ENCODE data around the gene ZIM2.

The ZIM2 gene

GRCh38 chr19:56838909-56839651 is 1.4 kb downstream of the ZIM2 start:
- no peak for DNase-seq

- DNase-seq: no peak
These were observed 2.3 kb downstream of the ZIM2 start for GRCh38 chr19:56838024-56838908.

DNA sequence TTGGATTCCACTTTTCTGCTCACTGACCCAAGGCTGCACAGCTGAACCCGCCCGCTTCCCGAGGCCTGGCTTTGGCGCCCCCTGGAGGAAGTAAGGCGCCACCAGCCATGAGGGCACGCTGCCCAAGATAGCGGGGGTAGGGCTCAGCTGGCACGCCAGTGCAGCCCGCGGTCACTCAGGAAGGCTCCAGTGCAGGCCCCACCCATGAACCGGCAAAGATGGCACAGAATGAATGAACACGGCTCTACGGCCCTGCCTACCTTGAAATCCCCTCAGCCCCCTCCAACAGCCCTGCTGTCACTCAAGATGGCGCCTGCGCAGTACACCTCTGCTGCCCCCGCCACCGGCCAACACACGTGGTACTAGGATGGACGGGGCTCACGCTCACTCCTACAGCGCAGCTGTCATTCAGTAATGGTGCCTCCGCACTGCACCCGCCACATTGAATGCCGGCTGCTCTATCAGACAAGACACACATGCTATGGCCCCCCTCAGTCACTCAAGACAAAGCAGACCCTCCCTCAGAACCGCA is 3.0 kb downstream of the ZIM2 start:
- no peak for DNase-seq

GRCh38 chr19:56837004-56837403 is 3.5 kb downstream of the ZIM2 start:
- DNase-seq: no peak

GRCh38 chr19:56836059-56836458 is 4.5 kb downstream of the ZIM2 start:
- DNase-seq: no peak

- no peak for DNase-seq
These were observed 5.1 kb downstream of the ZIM2 start for GRCh38 chr19:56835401-56835800.

- DNase-seq: no peak
These were observed 5.8 kb downstream of the ZIM2 start for GRCh38 chr19:56834564-56835375.

DNA sequence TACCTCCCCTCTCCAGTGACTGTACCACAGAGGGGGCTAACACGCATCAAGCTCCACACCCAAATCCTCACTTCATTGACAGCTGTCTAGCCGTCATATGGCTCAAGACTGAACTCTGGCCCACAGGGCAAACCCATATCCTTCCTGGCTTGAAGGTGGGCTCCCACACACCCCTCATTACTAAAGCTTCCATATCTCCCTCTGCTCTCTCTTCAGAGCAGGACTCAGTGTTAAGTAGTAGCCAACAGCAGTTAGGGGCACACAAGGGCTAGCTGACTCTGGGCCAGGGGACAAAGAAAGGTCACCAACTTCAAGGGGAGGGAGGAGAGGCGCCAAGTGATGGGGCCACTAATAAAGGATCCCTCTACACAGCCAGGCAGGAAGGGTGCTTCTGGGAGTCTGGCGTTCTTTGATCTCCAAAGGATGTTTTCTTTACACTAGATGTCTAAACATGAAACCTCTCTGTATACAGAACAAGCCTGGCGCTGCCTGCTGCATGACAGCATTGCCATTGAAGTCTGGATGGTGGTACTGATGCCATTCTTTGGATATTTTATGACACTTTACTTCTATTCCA is 8.1 kb downstream of the ZIM2 start:
- no peak for DNase-seq

GRCh38 chr19:56831255-56831654 is 9.3 kb downstream of the ZIM2 start:
- no peak for DNase-seq

DNA sequence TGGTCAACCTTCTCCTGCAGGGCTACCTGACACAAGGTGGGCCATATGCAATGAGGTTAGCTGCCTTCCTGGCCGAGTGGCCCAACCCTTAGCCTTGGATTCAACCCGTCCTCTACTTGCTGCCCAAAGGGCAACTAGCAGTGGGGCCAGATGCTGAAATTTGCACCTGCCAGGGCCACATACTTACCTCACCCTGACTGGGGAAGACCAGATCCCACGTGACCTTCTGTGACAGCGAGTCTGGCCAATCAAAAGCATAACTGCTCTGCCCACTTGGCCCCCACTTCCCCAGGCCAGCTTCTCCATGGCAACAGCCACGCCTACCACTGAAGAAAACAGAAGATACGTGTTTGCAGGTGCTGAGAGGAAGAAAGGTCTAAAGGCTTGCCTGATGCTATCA is 10.9 kb downstream of the ZIM2 start:
- DNase-seq: no peak

DNA sequence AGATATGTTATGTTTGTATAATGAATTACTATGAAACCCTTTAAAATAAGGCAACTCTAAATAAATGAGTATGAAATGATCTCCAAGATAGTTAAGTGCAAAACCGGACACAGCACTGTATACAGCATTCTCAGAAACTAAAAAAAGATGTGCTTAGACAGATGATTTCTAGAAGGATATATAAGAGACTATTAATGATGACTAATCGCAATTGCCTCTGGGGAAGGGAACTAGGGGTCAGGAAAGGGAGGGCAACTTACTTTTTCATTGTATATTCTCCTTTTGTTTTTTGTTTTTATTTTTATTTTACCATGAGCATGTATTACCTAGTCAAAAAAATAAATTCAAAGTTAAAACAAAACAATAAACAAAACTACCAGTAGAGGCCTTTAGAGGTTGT is 12.8 kb downstream of the ZIM2 start:
- no peak for DNase-seq

GRCh38 chr19:56823956-56824355 is 16.6 kb downstream of the ZIM2 start:
- no peak for DNase-seq

GRCh38 chr19:56823417-56823816 is 17.1 kb downstream of the ZIM2 start:
- no peak for DNase-seq

DNA sequence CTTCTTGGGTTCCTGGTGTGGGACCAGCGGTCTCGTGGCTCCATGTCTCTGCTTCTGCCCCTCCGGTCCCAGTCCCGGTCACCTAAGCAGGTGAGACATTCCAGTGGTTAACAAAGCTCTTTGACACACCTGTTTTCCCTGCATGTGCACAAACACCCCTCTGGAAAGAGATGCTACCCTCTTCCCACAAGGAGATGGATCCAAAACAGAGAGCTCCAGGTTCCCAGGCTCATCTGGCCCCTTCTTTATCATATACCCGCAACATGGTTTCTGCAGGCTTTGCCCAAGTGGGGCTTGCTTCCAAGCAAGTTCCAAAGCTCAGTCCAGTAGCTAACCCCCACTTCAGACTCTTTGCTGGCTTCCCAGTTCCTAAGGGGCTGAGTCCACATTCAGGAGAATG is 17.8 kb downstream of the ZIM2 start:
- DNase-seq: no peak

DNA sequence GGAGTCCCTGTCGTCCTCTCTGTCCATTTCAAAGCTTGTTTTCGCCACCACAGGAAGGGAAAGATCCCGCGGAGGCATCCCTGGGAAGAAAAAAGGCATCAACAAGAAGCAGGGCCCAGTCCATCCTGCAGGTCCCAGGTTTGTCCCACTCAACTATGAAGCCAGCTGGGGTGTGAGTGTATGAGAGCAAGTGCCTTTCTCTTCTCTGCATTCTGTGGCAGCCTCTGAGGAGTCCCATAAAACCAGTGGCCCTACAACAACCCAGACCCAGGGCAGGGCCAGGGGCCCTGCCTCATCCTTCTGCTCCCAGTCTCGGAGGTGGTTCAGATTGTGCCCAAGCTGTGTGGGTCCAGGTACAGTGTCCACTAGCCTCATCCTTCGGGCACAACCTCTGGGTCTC is 18.9 kb downstream of the ZIM2 start:
- no peak for DNase-seq

GRCh38 chr19:56821209-56821608 is 19.3 kb downstream of the ZIM2 start:
- DNase-seq: no peak

DNA sequence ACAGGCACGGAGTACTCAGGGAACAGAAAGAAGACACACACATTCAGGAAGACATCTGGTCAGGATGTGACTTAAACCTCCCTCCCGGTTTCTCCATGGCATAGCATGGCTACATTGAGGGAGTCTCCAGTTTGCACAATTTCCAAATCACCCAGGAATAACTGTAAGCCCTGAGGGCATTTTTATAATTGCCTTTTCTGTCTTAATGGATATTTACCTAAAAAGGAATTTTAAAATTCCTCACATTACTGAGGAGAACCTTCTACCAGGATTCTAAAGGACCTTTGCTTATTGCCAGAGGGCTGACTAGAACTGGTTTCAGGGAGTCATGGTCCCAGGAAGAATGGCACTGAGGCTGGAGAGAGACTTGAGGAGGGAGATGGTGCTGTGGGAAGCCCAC is 21.4 kb downstream of the ZIM2 start:
- no peak for DNase-seq

DNA sequence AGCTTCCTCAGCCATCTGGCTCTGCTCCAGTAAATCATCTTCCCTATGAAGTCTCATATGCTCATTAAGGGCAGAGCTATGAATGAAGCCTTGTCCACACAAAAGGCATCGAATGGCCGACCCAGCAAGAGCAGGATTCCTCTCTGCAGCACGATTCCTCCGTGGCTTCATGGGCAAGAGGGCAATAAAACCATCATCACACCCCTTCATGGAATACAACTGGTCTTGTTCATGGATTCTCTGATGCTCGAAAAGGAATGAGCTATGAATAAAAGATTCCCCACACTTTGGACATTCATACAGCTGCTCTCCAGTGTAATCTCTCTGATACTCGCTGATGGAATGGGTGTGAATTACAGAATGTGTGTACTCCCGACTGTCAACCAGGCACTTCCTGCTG is 25.9 kb downstream of the ZIM2 start:
- DNase-seq: no peak

DNA sequence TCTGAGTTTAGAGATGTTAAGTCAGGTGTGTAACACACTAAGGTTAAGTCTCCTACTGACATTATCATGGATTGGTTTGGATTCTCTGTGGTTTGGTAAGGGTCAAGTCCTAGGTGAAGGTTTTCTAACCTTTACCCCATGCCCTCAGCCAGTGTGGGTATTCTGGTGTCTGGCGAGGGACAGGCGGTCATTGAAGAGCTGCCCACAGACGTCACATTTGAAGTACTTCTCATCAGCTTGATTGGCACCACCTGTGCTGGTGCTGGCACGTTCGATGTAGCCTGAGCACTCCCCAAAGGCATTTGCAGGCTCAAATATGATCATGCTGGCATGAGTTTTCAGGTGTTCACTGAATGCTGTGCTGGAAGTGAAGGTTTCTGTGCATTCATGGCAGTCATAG is 27.0 kb downstream of the ZIM2 start:
- no peak for DNase-seq

DNA sequence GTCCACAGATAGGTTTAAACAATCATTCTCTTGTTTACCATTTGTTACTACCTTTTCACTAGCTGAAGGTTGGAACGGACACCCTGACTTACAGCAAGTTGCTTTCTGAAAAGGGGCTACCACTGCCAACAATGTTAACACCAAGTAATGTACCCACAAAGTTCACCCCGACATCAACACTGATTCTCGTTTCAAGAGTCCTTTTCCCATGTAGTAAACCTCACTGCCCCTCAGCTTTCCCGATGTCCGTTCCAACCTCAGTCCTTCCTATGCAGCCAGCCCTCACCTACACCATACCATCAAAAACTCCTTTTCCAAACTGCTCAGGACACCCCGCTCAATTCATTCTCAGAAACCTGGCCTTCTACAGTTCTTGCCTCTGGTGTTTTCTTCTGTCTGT is 29.0 kb downstream of the ZIM2 start:
- DNase-seq: no peak

- DNase-seq: no peak
These were observed 30.3 kb downstream of the ZIM2 start for GRCh38 chr19:56810260-56810659.

DNA sequence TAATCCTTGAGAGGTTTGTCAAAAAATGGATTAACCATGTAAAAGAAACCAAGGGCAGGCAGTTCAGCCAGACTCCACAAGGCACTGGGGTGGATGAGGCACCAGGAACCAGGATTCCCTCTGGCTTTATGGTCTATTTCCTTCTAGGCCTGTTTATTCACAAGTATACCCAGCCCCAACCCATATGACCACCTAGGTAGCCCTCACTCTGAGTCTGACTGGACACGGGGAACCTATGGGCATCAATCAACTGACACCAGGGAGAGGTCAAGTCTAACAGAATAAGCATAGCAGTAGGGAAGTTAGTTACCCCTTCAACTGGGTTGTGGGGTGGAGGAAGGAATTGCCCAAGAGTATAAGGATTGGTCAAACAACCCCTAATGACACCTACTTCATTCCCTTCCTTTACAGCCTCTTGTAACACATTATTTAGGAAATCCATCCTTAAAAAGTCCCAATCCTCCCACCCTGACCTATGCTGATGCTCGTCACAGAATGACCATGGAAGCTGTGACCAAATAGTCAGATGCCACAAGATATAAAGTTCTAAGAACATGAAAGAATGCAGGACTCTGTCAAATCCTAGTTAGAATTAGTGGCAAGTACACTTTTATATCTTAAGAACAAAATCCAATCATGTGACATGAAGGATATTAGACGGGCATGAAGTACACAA is 31.7 kb downstream of the ZIM2 start:
- DNase-seq: no peak
